ENCODE data around the gene FAM53B. TPM values are rescaled to one million over a fixed set of nuclear protein-coding genes. Genes with fewer than 3 reads are reported as not detected.

Gene FAM53B
- total RNA-seq, 6 experiments from 2014 or later = 4.4 to 10.8 (median 4.8) TPM

GRCh38 chr10:124661660-124662180, 82.5 kb downstream of the FAM53B start:
- Histone ChIP-seq H3K27me3 (no peaks in the 10 kb centered on the region), H3K9me3 (no peaks in the 10 kb centered on the region), H3K36me3 (no peaks in the 10 kb centered on the region), H3K4me1 (peaks cover 0 to 4% (median 0%) of the 10 kb centered on the region in 4 donors), H3K4me3 (no peak overlapping the region), H3K27ac (no peak overlapping the region)
- 93% methylated on average over 3 of the region's 9 CpGs for WGBS (ENCODE audit: insufficient coverage, low coverage, low lambda C conversion rate, missing lambda C conversion rate)
- intact Hi-C loops (cut with DNase I) = no loop called here
- DNase-seq (no peak), ATAC-seq (no peak)
- TF ChIP-seq POLR2A (IDR thresholded peaks at IDR 0.05) (no peak), CTCF (IDR thresholded peaks at IDR 0.05) (no peak)

- TF ChIP-seq CTCF (IDR thresholded peaks at IDR 0.05) (no peak), POLR2A (IDR thresholded peaks at IDR 0.05) (no peak)
- 50% methylated on average over 7 of the region's 12 CpGs for WGBS (ENCODE audit: insufficient coverage, low coverage, low lambda C conversion rate, missing lambda C conversion rate)
- H3K27me3 ChIP-seq = no peaks in the 10 kb centered on the region
- H3K9me3 ChIP-seq = no peaks in the 10 kb centered on the region
- intact Hi-C loops (cut with DNase I) = no loop called here
- H3K36me3 ChIP-seq = no peaks in the 10 kb centered on the region
- H3K27ac ChIP-seq = peak overlapping the region in 1 of 3 donors; percentile 11
- DNase-seq = no peak
- peaks cover 0 to 4% (median 0%) of the 10 kb centered on the region in 4 donors for H3K4me1 ChIP-seq
- ATAC-seq = peak; percentile 37 to 84 (median 54)
- no peak overlapping the region for H3K4me3 ChIP-seq
These were observed 83.6 kb downstream of the FAM53B start for GRCh38 chr10:124660404-124661125.

- no CpG with 5 or more reads among the region's 2 CpGs for WGBS (ENCODE audit: insufficient coverage, low coverage, low lambda C conversion rate, missing lambda C conversion rate)
- Histone ChIP-seq H3K9me3 (no peaks in the 10 kb centered on the region), H3K4me3 (no peak overlapping the region), H3K27ac (no peak overlapping the region), H3K4me1 (peaks cover 0 to 4% (median 0%) of the 10 kb centered on the region in 4 donors), H3K27me3 (no peaks in the 10 kb centered on the region), H3K36me3 (no peaks in the 10 kb centered on the region)
- intact Hi-C loops (cut with DNase I) = no loop called here
- TF ChIP-seq POLR2A (IDR thresholded peaks at IDR 0.05) (no peak), CTCF (IDR thresholded peaks at IDR 0.05) (no peak)
- DNase-seq = no peak
- no peak for ATAC-seq
These were observed 84.8 kb downstream of the FAM53B start for GRCh38 chr10:124659380-124659779.

GRCh38 chr10:124658591-124659242, 85.5 kb downstream of the FAM53B start:
- H3K4me1 ChIP-seq = peaks cover 0 to 4% (median 0%) of the 10 kb centered on the region in 4 donors
- H3K4me3 ChIP-seq = no peak overlapping the region
- H3K27ac ChIP-seq = no peak overlapping the region
- ATAC-seq (no peak), DNase-seq (no peak)
- TF ChIP-seq POLR2A (IDR thresholded peaks at IDR 0.05) (no peak), CTCF (IDR thresholded peaks at IDR 0.05) (no peak)
- no peaks in the 10 kb centered on the region for H3K27me3 ChIP-seq
- no peaks in the 10 kb centered on the region for H3K36me3 ChIP-seq
- no CpG with 5 or more reads among the region's 12 CpGs for WGBS (ENCODE audit: insufficient coverage, low coverage, low lambda C conversion rate, missing lambda C conversion rate)
- intact Hi-C loops (cut with DNase I) = no loop called here
- H3K9me3 ChIP-seq = no peaks in the 10 kb centered on the region
